Measurements from ENCODE around the gene SLC35E3.

Gene SLC35E3

DNA sequence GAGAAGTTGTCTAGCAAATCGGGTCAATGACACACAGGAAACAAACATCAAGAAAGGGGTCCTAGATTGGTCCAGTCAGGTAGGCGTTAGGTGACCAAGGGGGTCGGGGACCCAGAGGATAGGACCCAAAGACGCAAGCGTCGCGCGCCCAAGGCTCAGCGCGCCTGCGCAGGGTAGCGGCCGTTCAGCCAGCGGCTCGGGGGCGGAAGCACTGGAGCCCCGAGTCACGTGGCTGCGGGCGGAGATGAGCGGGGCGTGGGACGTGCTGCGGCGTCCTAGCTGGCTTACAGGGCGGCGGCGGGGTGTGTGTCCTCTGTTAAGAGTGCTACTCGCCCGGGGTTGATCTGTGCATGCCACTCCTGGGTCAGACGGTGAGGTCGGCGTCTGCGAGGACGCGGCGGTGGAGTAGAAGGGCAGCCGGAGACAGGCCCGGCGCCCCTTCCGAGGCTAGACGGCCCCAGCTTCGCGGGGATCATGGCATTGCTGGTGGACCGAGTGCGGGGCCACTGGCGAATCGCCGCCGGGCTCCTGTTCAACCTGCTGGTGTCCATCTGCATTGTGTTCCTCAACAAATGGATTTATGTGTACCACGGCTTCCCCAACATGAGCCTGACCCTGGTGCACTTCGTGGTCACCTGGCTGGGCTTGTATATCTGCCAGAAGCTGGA, at the start of gene SLC35E3:
Gene SLC35E3, plus strand, starts transcription at position 273 of the 668 bp plus-strand sequence. Its CDS starts 202 bp downstream, at position 475.
- peak; percentile 99 for ATAC-seq

DNA sequence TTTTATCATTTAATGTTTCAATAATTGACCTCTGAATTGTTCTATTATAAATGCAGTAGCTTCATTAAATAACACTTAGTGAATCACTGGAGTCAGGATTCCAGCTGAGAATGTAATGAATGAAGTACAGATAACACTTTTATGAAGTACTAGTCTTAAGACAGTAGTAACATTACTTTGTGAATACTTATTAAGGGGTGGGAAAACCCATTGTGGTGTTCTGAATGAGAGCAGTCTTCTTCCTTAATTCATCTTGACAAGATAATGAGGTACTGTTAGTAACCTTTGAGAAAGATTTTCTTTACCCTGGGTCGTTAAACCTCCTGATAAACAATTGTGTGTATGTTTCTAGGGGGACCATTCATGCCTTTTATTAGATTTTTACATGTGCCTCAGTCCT, 46.5 kb upstream of the SLC35E3 start:
- H3K36me3 Mint-ChIP-seq: peaks cover 100% of the 10 kb centered on the region
- H3K27ac Mint-ChIP-seq: no peak overlapping the region
- no peaks in the 10 kb centered on the region for H3K4me1 Mint-ChIP-seq
- DNase-seq (ENCODE audit: low spot score in 2 of 2) (no peak), ATAC-seq (no peak)
- no peaks in the 10 kb centered on the region for H3K9me3 Mint-ChIP-seq
- no peak overlapping the region for H3K4me3 Mint-ChIP-seq

More for the DNA sequence above, at the start of gene SLC35E3:
- H3K27ac Mint-ChIP-seq: peak within 1 kb of the TSS; percentile 90
- peaks cover 26% of the 10 kb centered on the region for H3K4me1 Mint-ChIP-seq
- no peaks in the 10 kb centered on the region for H3K9me3 Mint-ChIP-seq
- peaks cover 36% of the 10 kb centered on the region for H3K36me3 Mint-ChIP-seq
- DNase-seq (ENCODE audit: low spot score in 2 of 2): peak; percentile 82 to 95
- H3K4me3 Mint-ChIP-seq: peak within 1 kb of the TSS; percentile 85

DNA sequence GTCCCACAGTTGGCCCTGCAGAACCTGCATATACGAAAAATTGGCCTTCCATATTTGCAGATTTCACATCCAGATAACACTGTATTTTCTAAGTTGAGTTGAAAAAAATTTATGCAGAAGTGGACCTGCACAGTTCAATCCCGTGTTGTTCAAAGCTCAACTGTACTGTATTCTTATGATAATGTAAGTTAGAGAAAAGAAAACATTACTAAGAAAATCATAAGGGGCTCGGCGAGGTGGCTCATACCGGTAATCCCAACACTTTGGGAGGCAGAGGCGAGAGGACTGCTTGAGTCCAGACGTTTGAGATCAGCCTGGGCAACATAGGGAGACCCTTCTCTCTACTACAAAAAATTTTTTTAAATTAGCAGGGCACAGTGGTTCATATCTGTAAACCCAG, 18.2 kb upstream of the SLC35E3 start:
- Mint-ChIP-seq H3K4me1 (no peaks in the 10 kb centered on the region), H3K9me3 (no peaks in the 10 kb centered on the region), H3K27ac (no peak overlapping the region), H3K36me3 (peaks cover 98% of the 10 kb centered on the region), H3K4me3 (no peak overlapping the region)
- DNase-seq (ENCODE audit: low spot score in 2 of 2): no peak
- no peak for ATAC-seq

DNA sequence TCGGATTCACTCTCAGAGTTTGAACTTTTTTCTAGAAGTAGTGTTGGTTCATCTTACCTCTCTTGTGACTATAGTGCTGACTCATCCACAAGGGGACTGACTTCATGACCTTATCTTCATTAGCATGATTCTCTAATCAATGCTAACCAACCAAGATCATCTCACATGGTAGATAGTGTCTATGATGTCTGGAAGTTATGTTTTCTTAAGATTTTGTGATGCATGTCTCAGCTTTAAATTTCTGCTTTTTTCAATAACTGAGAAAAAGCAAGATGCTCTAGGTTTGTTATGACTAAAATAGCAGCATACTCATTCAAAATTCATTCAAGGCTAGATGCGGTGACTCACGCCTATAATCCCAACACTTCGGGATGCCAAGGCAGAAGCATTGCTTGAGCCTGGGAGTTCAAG, 12.3 kb upstream of the SLC35E3 start:
- Mint-ChIP-seq H3K9me3 (no peaks in the 10 kb centered on the region), H3K36me3 (peaks cover 100% of the 10 kb centered on the region), H3K27ac (no peak overlapping the region), H3K4me1 (no peaks in the 10 kb centered on the region), H3K4me3 (no peak overlapping the region)
- ATAC-seq (no peak), DNase-seq (ENCODE audit: low spot score in 2 of 2) (no peak)

DNA sequence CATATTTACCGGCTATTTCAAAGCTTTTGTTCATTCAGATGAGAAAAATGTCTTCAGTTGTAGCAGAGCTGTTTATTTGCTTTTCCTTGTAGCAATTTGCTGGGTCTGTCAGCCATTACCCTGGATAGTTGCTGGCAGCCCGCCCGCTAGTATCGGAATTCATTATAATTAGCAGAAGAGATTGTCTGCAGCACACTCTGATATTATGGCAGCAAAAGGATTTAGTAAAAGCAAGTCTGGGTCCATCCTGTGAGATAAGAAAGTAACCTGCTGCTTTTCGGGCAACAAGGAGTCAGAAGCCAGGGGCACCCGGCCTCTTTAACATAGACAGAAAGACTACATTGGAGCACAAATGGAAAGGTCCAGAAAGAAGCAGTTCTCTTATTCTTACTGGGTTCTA, 6.1 kb upstream of the SLC35E3 start:
- H3K4me3 Mint-ChIP-seq: no peak overlapping the region
- peaks cover 76% of the 10 kb centered on the region for H3K36me3 Mint-ChIP-seq
- ATAC-seq: no peak
- H3K27ac Mint-ChIP-seq: no peak overlapping the region
- DNase-seq (ENCODE audit: low spot score in 2 of 2): no peak
- no peaks in the 10 kb centered on the region for H3K9me3 Mint-ChIP-seq
- H3K4me1 Mint-ChIP-seq: no peaks in the 10 kb centered on the region

DNA sequence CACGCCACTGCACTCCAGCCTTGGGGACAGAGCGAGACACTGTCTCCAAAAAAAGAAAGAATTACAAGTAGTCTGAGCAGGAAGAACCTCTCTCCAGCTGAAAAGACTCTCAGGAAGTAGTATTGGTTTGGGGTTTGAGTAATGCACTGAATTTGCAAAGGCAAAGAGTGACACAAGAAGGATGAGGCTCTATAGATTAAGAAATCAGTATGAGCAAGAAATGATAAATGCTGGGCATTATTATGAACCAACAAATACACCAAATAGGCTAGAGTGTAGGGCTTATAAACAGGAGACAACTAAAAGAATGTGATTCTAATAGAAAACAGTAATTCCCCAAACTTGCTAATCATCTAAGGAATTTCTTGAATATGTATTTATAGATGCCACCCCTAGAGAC, 2.6 kb upstream of the SLC35E3 start:
- no peak overlapping the region for H3K27ac Mint-ChIP-seq
- ATAC-seq (no peak), DNase-seq (ENCODE audit: low spot score in 2 of 2) (no peak)
- H3K4me1 Mint-ChIP-seq: peaks cover 14% of the 10 kb centered on the region
- H3K9me3 Mint-ChIP-seq: no peaks in the 10 kb centered on the region
- peaks cover 56% of the 10 kb centered on the region for H3K36me3 Mint-ChIP-seq
- no peak overlapping the region for H3K4me3 Mint-ChIP-seq

DNA sequence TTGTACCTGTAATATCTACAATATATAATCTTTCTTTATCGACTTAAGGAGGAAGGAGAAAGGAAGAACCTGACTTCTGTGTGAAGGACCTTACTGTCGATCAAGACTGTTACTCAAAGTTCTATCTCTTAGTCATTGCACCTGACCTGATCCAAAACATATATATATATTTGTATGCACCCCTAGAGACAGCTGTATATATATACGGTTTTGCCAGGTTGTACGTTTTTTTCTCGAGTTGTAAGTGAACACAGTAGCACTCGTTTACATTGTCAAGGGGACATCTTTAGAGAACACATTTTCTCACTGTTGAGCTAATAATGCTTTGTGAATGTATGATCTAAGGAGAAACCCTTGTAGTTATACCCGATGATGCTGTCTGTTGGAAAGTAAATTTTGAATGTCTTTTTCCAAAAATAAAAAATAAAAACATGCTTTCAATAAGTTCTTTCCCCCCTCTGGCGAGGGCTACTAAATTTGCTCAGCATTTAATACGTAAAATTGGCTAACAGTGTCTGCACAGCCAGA, 536 bp upstream of the SLC35E3 start:
- no peak for DNase-seq (ENCODE audit: low spot score in 2 of 2)
- H3K9me3 Mint-ChIP-seq: no peaks in the 10 kb centered on the region
- H3K4me3 Mint-ChIP-seq: peak overlapping the region; percentile 85
- peaks cover 37% of the 10 kb centered on the region for H3K36me3 Mint-ChIP-seq
- H3K4me1 Mint-ChIP-seq: peaks cover 26% of the 10 kb centered on the region
- ATAC-seq: no peak
- peak overlapping the region; percentile 90 for H3K27ac Mint-ChIP-seq

DNA sequence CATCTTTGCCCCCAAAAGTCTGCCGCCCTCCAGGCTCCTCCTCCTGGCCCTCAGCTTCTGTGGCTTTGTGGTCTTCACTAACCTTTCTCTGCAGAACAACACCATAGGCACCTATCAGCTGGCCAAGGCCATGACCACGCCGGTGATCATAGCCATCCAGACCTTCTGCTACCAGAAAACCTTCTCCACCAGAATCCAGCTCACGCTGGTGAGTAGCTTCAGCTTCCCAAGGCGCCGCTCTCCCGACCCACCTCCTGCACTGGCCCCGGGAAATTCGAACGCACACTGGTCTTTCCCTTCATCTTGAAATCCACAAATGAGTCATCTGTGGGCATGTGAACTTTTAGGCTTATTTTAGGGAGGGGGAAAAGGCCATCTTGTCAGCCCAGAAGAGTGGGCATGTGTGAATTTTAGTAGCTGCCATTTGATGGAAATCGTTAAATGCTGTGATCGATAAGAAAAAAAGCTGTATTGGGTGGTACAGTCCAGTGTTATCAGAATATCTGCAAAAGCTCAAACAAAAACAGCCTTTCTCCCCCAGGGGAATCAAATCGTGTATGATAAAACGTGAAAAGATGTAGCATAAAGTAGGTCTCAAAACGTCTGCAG, 700 bp downstream of the SLC35E3 start:
- H3K4me3 Mint-ChIP-seq: peak overlapping the region; percentile 85
- peak; percentile 6 to 72 for DNase-seq (ENCODE audit: low spot score in 2 of 2)
- no peaks in the 10 kb centered on the region for H3K9me3 Mint-ChIP-seq
- ATAC-seq: peak; percentile 57
- H3K36me3 Mint-ChIP-seq: peaks cover 30% of the 10 kb centered on the region
- peak overlapping the region; percentile 90 for H3K27ac Mint-ChIP-seq
- H3K4me1 Mint-ChIP-seq: peaks cover 26% of the 10 kb centered on the region

DNA sequence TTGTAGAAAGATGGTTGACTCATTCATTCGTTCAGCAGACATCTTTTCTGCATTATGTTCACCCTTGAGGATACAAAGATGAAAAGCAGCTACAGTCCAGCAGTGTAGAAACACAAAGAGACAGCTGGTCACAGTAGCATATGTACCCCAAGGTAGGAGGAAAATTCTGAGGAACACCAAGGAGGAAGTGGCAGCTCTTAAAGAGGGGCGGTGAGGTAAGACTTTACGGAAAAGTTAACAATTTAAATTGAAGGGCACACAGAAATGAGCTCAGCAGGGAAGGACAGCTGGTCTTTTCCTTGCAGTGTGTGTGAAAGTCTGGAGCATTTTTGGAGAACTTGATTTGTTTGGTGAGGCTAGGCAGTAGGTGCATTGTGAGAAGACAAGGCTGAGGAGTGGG, 3.5 kb downstream of the SLC35E3 start:
- Mint-ChIP-seq H3K36me3 (peaks cover 41% of the 10 kb centered on the region), H3K4me3 (no peak overlapping the region), H3K4me1 (peaks cover 26% of the 10 kb centered on the region), H3K27ac (no peak overlapping the region), H3K9me3 (no peaks in the 10 kb centered on the region)
- ATAC-seq (no peak), DNase-seq (ENCODE audit: low spot score in 2 of 2) (no peak)

DNA sequence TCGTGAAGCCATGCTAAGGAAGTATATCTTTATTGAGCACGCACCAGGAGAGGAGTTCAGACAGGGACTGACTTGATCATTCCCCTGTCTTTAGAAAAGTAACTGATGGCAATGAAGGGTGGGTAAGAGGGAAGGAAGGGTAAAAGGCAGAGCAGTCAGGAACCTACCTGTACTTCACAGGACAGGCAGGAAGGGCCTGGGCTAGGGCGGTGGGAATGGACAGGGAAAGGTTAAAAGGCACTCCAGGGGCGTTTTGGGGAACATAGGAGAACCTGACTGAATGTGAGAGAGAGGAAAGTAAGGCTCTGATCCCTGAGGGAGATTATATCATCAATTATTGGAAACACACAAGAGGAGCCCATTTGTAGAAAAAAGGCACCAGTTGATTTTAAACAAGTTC, 3.9 kb downstream of the SLC35E3 start:
- DNase-seq (ENCODE audit: low spot score in 2 of 2) (no peak), ATAC-seq (no peak)
- Mint-ChIP-seq H3K27ac (no peak overlapping the region), H3K9me3 (no peaks in the 10 kb centered on the region), H3K36me3 (peaks cover 41% of the 10 kb centered on the region), H3K4me3 (no peak overlapping the region), H3K4me1 (peaks cover 26% of the 10 kb centered on the region)

DNA sequence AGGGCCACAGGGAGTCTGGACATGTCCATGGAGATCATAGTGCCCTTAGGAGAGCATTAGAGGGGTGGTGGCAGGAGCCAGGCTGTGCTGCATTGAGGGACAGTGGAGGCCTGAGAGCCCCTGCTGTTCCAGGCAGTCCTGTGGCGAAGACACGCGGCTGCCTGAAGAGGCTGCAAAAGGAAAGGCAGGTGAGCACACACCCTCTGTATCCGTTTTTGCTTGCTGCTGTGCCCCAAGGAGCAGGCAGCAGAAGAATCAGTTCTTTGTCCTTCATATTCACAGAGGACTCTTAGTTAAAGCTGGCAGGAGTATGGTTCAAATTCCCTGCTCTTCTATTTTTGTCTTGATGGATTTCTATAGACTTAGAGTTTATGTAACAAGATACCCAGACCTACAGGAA, 4.5 kb downstream of the SLC35E3 start:
- Mint-ChIP-seq H3K27ac (no peak overlapping the region), H3K4me1 (peaks cover 26% of the 10 kb centered on the region), H3K36me3 (peaks cover 47% of the 10 kb centered on the region), H3K4me3 (no peak overlapping the region), H3K9me3 (no peaks in the 10 kb centered on the region)
- no peak for ATAC-seq
- DNase-seq (ENCODE audit: low spot score in 2 of 2): no peak

DNA sequence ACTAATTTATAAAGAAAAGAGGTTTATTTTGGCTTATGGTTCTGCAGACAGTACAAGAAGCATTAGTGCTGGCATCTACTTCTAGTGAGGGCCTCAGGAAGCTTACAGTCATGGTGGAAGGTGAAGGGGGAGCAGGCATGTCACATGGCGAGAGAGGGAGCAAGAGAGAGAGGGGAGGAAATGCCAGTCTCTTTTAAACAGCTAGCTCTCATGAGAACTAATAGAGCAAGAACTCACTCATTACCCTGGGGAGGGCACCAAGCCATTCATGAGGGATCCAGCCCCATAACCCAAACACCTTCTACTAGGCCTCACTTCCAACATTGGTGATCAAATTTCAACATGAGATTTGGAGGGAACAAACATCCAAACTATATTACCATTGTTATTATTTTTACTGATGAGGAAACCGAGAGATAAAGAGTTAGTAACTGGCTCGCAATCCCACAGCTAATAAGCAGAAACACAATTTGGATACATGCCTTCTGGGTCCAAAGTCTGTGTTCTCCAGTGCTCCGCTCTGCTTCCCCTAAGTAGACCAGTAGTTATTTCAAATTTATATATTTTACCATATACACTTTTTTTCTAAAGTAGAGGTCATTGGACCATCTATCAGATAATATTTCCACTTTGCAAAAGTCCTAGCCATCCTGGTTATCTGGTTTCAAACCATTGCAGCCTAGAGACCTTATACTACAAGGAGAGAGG, 9.7 kb downstream of the SLC35E3 start:
- Mint-ChIP-seq H3K36me3 (peaks cover 74% of the 10 kb centered on the region), H3K4me3 (no peak overlapping the region), H3K9me3 (no peaks in the 10 kb centered on the region), H3K4me1 (no peaks in the 10 kb centered on the region), H3K27ac (no peak overlapping the region)
- DNase-seq (ENCODE audit: low spot score in 2 of 2): no peak
- no peak for ATAC-seq

DNA sequence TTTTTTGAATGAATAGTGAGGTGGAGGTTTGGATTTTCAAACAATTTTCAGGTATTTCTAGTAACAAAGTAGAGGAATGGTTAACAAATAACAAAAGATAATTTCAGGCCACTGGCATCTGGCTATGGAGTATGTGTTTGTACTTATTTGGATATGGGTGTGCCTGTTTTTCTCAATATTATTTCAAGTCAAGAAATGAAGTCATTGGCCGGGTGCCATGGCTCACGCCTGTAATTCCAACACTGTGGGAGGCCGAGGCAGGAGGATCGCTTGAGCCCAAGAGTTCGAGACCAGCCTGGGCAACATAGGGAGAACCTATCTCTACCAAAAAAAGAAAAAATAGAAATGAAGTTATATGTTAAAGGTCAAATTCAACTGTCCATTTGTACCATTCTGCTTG, 13.9 kb downstream of the SLC35E3 start:
- Mint-ChIP-seq H3K4me3 (no peak overlapping the region), H3K27ac (no peak overlapping the region), H3K9me3 (no peaks in the 10 kb centered on the region), H3K36me3 (peaks cover 55% of the 10 kb centered on the region), H3K4me1 (no peaks in the 10 kb centered on the region)
- DNase-seq (ENCODE audit: low spot score in 2 of 2) (no peak), ATAC-seq (no peak)

DNA sequence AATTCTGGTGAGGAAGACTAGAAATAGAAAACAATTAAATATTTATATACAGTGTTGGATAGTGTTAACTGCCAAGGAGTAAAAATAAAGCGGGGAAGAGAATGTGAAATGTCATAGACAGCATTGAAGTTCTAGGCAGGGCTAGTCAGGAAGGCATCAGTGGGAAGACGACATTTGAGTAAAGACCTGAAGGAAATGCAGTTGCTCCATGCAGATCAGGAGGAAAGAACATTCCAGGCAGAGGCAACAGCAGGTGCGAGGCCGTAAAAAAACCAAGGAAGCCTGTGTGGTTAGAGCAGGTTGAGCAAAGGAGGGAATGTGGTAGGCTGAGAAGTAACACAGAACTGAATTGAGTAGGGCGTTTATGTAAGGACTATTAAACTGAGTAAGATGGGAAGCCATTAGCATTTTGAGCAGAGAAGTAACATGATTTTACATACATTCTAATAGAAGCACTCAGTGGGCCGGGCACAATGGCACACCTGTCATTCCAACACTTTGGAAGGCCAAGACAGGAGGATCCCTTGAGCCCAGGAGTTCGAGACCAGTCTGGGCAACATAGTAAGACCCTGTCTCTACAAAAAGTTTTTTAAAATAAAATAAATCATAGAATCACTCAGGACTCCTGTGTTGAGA, 14.9 kb downstream of the SLC35E3 start:
- no peaks in the 10 kb centered on the region for H3K9me3 Mint-ChIP-seq
- no peak overlapping the region for H3K4me3 Mint-ChIP-seq
- peaks cover 51% of the 10 kb centered on the region for H3K36me3 Mint-ChIP-seq
- H3K27ac Mint-ChIP-seq: peak overlapping the region; percentile 86
- DNase-seq (ENCODE audit: low spot score in 2 of 2): no peak
- ATAC-seq: no peak
- no peaks in the 10 kb centered on the region for H3K4me1 Mint-ChIP-seq

DNA sequence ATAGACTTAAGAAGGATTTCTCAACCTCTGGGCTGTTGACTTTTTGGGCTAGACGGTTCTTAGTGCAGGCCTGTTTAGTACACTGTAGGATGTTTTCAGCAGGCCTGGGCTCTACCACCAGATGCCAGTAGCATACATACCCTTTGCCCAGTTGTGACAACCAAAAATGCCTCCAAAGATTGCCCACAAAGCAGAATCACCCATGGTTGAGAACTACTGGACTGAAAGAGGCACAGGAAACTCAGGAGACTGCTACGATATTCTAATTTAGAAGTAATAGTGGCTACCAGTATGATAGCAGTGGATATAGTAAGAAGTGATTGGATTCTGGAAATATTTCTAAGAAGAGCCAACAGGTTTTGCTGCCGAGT, 15.5 kb downstream of the SLC35E3 start:
- peaks cover 46% of the 10 kb centered on the region for H3K36me3 Mint-ChIP-seq
- no peak for DNase-seq (ENCODE audit: low spot score in 2 of 2)
- H3K9me3 Mint-ChIP-seq: no peaks in the 10 kb centered on the region
- no peaks in the 10 kb centered on the region for H3K4me1 Mint-ChIP-seq
- ATAC-seq: no peak
- H3K4me3 Mint-ChIP-seq: no peak overlapping the region
- peak overlapping the region; percentile 86 for H3K27ac Mint-ChIP-seq
